HepG2 (cell line): ENCODE measurements around the gene DPEP3. TPM values are rescaled to one million over a fixed set of nuclear protein-coding genes. Genes with fewer than 3 reads are reported as not detected.

ENCODE experiments used
- CC2D1A ChIP-seq: sonication (generic); formaldehyde crosslinking; IDR thresholded peaks from 2 replicates; pipeline ENCODE4 v1.8.1; 2023; ENCODE audit warnings: mild to moderate bottlenecking, missing genetic modification reagents
- CEBPG ChIP-seq: IDR thresholded peaks from 2 replicates; pipeline ENCODE4 v1.6.1; 2016
- CENPT ChIP-seq: sonication (generic); formaldehyde crosslinking; IDR thresholded peaks from 2 replicates; pipeline ENCODE4 v1.8.0; 2022; ENCODE audit warnings: low read depth, mild to moderate bottlenecking, moderate library complexity, missing genetic modification reagents
- CHCHD3 ChIP-seq: sonication (generic); formaldehyde crosslinking; IDR thresholded peaks from 2 replicates; pipeline ENCODE4 v1.8.0; 2022; ENCODE audit warnings: mild to moderate bottlenecking, missing genetic modification reagents, moderate library complexity
- DNMT1 ChIP-seq: sonication (generic); formaldehyde crosslinking; IDR thresholded peaks from 2 replicates; pipeline ENCODE4 v1.5.1; 2020; ENCODE audit warnings: mild to moderate bottlenecking, missing genetic modification reagents
- HIVEP1 ChIP-seq: sonication (generic); formaldehyde crosslinking; IDR thresholded peaks from 2 replicates; pipeline ENCODE4 v1.4.0; 2020; ENCODE audit warnings: mild to moderate bottlenecking, missing genetic modification reagents
- IRX3 ChIP-seq: sonication (generic); formaldehyde crosslinking; IDR thresholded peaks from 2 replicates; pipeline ENCODE4 v1.8.1; 2023; ENCODE audit warnings: mild to moderate bottlenecking, low read depth, missing genetic modification reagents, borderline replicate concordance
- KAT7 ChIP-seq: IDR thresholded peaks from 2 replicates; pipeline ENCODE4 v1.6.1; 2018; ENCODE audit warnings: borderline replicate concordance, missing compliant biosample characterization
- KDM4B ChIP-seq: sonication (generic); formaldehyde crosslinking; IDR thresholded peaks from 2 replicates; pipeline ENCODE4 v1.4.0; 2020; ENCODE audit warnings: missing genetic modification reagents
- MTA1 ChIP-seq: sonication (generic); formaldehyde crosslinking; IDR thresholded peaks from 2 replicates; pipeline ENCODE4 v1.4.0; 2020; ENCODE audit warnings: missing genetic modification reagents, mild to moderate bottlenecking, borderline replicate concordance
- PLSCR1 ChIP-seq: sonication (generic); formaldehyde crosslinking; IDR thresholded peaks from 2 replicates; pipeline ENCODE4 v1.5.0; 2020; ENCODE audit warnings: missing genetic modification reagents, mild to moderate bottlenecking, borderline replicate concordance
- SIX1 ChIP-seq: sonication (generic); formaldehyde crosslinking; IDR thresholded peaks from 2 replicates; pipeline ENCODE4 v1.4.0; 2020; ENCODE audit warnings: missing genetic modification reagents, borderline replicate concordance
- ZC3H4 ChIP-seq: sonication (generic); formaldehyde crosslinking; IDR thresholded peaks from 2 replicates; pipeline ENCODE4 v1.4.0; 2020; ENCODE audit warnings: missing genetic modification reagents, borderline replicate concordance
- ZMYM3 ChIP-seq: sonication (generic); formaldehyde crosslinking; IDR thresholded peaks from 2 replicates; pipeline ENCODE4 v1.5.1; 2020; ENCODE audit warnings: mild to moderate bottlenecking, missing genetic modification reagents
- ZNF225 ChIP-seq: sonication (generic); formaldehyde crosslinking; IDR thresholded peaks from 2 replicates; pipeline ENCODE4 v1.4.0; 2020; ENCODE audit warnings: mild to moderate bottlenecking, missing genetic modification reagents
- ZNF230 ChIP-seq: sonication (generic); formaldehyde crosslinking; IDR thresholded peaks from 2 replicates; pipeline ENCODE4 v1.4.0; 2020; ENCODE audit warnings: mild to moderate bottlenecking, missing genetic modification reagents
- ZNF562 ChIP-seq: sonication (generic); formaldehyde crosslinking; IDR thresholded peaks from 2 replicates; pipeline ENCODE4 v1.8.0; 2022; ENCODE audit warnings: missing genetic modification reagents, borderline replicate concordance
- ZNF724P ChIP-seq: sonication (generic); formaldehyde crosslinking; IDR thresholded peaks from 2 replicates; pipeline ENCODE4 v1.8.0; 2022; ENCODE audit warnings: missing genetic modification reagents, borderline replicate concordance
- polyA plus RNA-seq, 8 experiments: library from polyadenylated mRNA; depleted of rRNA in 3 of 8; stranded (reverse) in 7 of 8; unstranded in 1 of 8; fragments of >200 nt; fragmentation: Illumina TruSeq in 4 of 8; extraction: Trizol in 4 of 8; gene quantifications; 2 replicates each; pipeline versions ENCODE4 v1.2.1 to v1.2.3, GENCODE V29; 2011 to 2016; ENCODE audit warnings: low read depth in 4 of 8, missing spikeins in 1 of 8, mixed read lengths in 1 of 8; ENCODE audit not compliant: insufficient read depth in 1 of 8
- total RNA-seq, 5 experiments: library from RNA; depleted of rRNA; stranded (reverse); fragments of >200 nt; fragmentation: Illumina TruSeq; extraction: Trizol; gene quantifications; 2 replicates each; pipeline ENCODE4 v1.2.3, GENCODE V29; 2016; ENCODE audit warnings: low read depth in 1 of 5
- TF ChIP-seq, protein P1 (sequence below): sonication (generic); formaldehyde crosslinking; IDR thresholded peaks from 2 replicates; pipeline ENCODE4 v1.4.0; 2020; ENCODE audit warnings: missing genetic modification reagents; ENCODE audit errors: not compliant biosample characterization
- TF ChIP-seq, protein P2 (sequence below): sonication (generic); formaldehyde crosslinking; IDR thresholded peaks from 2 replicates; pipeline ENCODE4 v1.4.0; 2020; ENCODE audit warnings: missing genetic modification reagents
- TF ChIP-seq, protein P3 (sequence below): sonication (generic); formaldehyde crosslinking; IDR thresholded peaks from 2 replicates; pipeline ENCODE4 v1.4.0; 2020; ENCODE audit warnings: missing genetic modification reagents

Gene DPEP3
- total and polyA plus RNA-seq, 2 of the 13 experiments (the other 11 are each of a cell fraction or from before 2014, with no cell fraction given): not detected

GRCh38 chr16:67936124-67936879, 44.0 kb downstream of the DPEP3 start, which contains the start of gene PSMB10 (continued):
- TF ChIP-seq ZC3H4 (CRISPR knock-in tag): no peak
- peak; percentile 26 for TF ChIP-seq ZNF225 (CRISPR knock-in tag)
- TF ChIP-seq HIVEP1 (CRISPR knock-in tag): peak; percentile 32; the same call in 1 of the 2 replicates
- no peak for TF ChIP-seq CC2D1A
- TF ChIP-seq CHCHD3 (CRISPR knock-in tag): 0 out of 2 replicates have a peak, but pooled peaks have one; percentile 1
- TF ChIP-seq DNMT1 (CRISPR knock-in tag): peak; percentile 67; the same call in 1 of the 2 replicates
- TF ChIP-seq, protein P1, sequence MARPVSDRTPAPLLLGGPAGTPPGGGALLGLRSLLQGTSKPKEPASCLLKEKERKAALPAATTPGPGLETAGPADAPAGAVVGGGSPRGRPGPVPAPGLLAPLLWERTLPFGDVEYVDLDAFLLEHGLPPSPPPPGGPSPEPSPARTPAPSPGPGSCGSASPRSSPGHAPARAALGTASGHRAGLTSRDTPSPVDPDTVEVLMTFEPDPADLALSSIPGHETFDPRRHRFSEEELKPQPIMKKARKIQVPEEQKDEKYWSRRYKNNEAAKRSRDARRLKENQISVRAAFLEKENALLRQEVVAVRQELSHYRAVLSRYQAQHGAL: no peak
- no peak for TF ChIP-seq SIX1 (CRISPR knock-in tag)
- TF ChIP-seq ZMYM3 (CRISPR knock-in tag): no peak
- no peak for TF ChIP-seq CEBPG (CRISPR knock-in tag)
- TF ChIP-seq ZNF562 (CRISPR knock-in tag): no peak
- TF ChIP-seq, protein P2, sequence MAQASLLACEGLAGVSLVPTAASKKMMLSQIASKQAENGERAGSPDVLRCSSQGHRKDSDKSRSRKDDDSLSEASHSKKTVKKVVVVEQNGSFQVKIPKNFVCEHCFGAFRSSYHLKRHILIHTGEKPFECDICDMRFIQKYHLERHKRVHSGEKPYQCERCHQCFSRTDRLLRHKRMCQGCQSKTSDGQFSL (CRISPR knock-in tag): 0 out of 2 replicates have a peak, but pooled peaks have one; percentile 13
- no peak for TF ChIP-seq KDM4B (CRISPR knock-in tag)
- TF ChIP-seq KAT7: 0 out of 2 replicates have a peak, but pooled peaks have one; percentile 14
- TF ChIP-seq ZNF230 (CRISPR knock-in tag): 0 out of 2 replicates have a peak, but pooled peaks have one; percentile 45
- no peak for TF ChIP-seq PLSCR1
- TF ChIP-seq CENPT: 0 out of 2 replicates have a peak, but pooled peaks have one; percentile 17
- TF ChIP-seq, protein P3, sequence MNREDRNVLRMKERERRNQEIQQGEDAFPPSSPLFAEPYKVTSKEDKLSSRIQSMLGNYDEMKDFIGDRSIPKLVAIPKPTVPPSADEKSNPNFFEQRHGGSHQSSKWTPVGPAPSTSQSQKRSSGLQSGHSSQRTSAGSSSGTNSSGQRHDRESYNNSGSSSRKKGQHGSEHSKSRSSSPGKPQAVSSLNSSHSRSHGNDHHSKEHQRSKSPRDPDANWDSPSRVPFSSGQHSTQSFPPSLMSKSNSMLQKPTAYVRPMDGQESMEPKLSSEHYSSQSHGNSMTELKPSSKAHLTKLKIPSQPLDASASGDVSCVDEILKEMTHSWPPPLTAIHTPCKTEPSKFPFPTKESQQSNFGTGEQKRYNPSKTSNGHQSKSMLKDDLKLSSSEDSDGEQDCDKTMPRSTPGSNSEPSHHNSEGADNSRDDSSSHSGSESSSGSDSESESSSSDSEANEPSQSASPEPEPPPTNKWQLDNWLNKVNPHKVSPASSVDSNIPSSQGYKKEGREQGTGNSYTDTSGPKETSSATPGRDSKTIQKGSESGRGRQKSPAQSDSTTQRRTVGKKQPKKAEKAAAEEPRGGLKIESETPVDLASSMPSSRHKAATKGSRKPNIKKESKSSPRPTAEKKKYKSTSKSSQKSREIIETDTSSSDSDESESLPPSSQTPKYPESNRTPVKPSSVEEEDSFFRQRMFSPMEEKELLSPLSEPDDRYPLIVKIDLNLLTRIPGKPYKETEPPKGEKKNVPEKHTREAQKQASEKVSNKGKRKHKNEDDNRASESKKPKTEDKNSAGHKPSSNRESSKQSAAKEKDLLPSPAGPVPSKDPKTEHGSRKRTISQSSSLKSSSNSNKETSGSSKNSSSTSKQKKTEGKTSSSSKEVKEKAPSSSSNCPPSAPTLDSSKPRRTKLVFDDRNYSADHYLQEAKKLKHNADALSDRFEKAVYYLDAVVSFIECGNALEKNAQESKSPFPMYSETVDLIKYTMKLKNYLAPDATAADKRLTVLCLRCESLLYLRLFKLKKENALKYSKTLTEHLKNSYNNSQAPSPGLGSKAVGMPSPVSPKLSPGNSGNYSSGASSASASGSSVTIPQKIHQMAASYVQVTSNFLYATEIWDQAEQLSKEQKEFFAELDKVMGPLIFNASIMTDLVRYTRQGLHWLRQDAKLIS (CRISPR knock-in tag): no peak
- peak; percentile 60; the same call in 1 of the 2 replicates for TF ChIP-seq MTA1 (CRISPR knock-in tag)
- 0 out of 2 replicates have a peak, but pooled peaks have one; percentile 10 for TF ChIP-seq IRX3 (CRISPR knock-in tag)
- TF ChIP-seq ZNF724P (CRISPR knock-in tag): no peak; the same call in 1 of the 2 replicates
